Epithelial cell of esophagus (primary cell): ENCODE results near the gene NKX6-2.

Experiments used
- DNase-seq: peaks from one replicate; pipeline ENCODE4 v3.0.0; 2010; ENCODE audit warnings: low read depth
- H3K4me3 ChIP-seq: 2 replicates; pipeline ENCODE4 v1.5.1; 2011; ENCODE audit warnings: mild to moderate bottlenecking, low read length, control low read depth
- CTCF ChIP-seq: IDR thresholded peaks from 2 replicates; pipeline ENCODE4 v1.5.1; 2011; ENCODE audit warnings: low read depth, mild to moderate bottlenecking, low read length, control low read depth, inconsistent platforms; ENCODE audit not compliant: insufficient read depth; ENCODE audit errors: missing control alignments

NKX6-2 gene

DNA sequence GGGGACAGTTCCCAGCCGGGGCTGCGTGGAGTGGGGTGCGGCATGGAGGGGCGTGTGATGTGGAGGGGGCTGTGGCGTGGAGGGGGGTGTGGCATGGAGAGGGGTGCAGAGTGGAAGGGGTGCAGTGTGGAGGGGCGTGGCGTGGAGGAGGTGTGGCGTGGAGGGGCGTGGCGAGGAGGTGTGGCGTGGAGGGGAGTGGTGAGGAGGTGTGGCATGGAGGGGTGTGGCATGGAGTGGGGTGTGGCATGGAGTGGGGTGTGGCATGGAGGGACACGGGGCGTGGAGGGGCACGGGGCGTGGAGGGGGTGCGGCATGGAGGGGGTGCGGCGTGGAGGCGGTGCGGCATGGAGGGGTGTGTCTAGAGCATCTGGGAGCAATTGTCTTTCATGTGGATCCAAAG lies 33.6 kb downstream of the NKX6-2 start:
- TF ChIP-seq CTCF: no peak
- H3K4me3 ChIP-seq: no peak overlapping the region
- no peak for DNase-seq

GRCh38 chr10:132750936-132751335 lies 35.0 kb downstream of the NKX6-2 start:
- no peak for TF ChIP-seq CTCF
- DNase-seq: no peak
- H3K4me3 ChIP-seq: no peak overlapping the region

DNA sequence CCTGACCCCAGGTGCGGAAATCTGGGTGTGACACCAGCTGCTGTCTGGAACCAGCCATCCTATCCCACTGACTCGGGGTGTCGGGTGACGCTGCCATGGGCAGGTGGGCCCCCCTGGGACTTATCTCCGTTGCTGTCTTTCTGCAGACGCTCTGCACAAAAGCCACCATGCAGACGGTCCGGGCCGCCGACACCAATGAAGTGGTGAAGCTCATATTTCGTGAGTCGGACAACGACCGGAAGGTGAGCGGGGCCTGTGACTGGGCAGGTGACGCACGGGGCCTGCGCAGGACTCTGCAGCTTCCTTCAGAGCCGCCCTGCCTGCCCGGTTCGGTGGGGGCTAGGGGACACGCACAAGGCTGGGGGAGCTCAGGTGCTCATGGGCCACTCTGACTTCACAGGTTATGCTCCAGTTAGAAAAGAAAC lies 36.6 kb downstream of the NKX6-2 start:
- TF ChIP-seq CTCF: no peak
- no peak overlapping the region for H3K4me3 ChIP-seq

DNA sequence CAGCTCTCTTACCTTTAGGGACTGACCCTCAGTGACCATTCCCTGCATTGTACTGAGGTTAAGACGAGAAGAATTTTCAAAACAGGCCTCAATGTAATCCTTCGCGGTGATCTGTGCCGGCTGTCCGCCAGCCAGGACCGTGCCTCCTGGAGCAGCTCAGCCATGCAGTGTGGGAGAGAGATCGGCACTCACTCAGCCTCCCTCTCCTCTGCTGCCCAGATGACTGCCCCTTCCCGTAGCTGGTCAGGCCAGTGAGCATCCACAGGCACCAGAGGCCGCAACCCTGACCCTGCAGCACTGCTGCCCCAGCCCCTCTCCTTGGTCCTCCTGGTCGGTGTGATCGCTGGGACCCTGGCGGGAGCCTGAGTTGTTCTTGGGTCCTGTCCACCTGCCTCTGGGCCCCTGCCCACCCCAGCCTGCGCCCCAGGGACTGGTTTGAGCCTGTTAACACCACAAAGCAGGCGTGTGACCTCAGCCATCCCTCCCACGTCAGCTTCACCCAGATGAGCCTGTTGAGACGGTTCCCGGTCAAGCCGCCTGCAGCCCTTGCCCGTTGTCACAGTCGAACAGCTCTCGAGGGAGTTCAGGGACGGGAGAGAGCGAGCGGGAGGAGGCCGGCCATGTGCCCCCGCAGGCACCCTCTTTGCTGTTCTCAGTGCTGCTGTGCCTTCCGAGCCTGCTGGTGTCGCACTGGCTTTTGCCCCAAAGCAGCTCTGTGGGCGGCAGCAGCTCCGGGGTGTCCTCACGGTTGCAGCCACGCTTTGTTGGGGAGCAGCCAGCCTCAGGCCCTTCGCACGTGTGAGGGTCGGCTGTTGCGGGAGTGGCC lies 37.2 kb downstream of the NKX6-2 start:
- DNase-seq: no peak
- no peak for TF ChIP-seq CTCF
- H3K4me3 ChIP-seq: no peak overlapping the region

More for the DNA sequence above, 36.6 kb downstream of the NKX6-2 start:
- DNase-seq: no peak

DNA sequence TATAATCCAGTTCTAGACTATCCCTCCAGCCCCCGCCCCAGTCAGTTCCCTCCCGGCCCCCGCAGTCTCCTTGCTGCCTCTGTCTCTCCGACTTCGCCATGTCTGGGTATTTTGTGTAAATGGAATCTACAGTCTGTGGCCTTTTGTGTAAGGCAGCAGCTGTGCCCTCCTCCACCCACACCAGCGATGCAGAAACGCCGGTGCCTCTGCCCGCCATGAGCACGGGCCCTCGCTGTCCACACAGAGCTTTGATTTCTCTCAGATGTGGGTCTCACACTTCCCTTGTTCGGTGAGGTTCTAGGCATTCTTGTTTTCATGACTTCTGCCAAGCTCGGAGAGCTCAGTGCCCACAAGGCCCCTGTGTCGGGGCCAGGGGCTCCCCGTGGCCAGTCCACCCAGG lies 37.8 kb downstream of the NKX6-2 start:
- TF ChIP-seq CTCF: no peak

DNA sequence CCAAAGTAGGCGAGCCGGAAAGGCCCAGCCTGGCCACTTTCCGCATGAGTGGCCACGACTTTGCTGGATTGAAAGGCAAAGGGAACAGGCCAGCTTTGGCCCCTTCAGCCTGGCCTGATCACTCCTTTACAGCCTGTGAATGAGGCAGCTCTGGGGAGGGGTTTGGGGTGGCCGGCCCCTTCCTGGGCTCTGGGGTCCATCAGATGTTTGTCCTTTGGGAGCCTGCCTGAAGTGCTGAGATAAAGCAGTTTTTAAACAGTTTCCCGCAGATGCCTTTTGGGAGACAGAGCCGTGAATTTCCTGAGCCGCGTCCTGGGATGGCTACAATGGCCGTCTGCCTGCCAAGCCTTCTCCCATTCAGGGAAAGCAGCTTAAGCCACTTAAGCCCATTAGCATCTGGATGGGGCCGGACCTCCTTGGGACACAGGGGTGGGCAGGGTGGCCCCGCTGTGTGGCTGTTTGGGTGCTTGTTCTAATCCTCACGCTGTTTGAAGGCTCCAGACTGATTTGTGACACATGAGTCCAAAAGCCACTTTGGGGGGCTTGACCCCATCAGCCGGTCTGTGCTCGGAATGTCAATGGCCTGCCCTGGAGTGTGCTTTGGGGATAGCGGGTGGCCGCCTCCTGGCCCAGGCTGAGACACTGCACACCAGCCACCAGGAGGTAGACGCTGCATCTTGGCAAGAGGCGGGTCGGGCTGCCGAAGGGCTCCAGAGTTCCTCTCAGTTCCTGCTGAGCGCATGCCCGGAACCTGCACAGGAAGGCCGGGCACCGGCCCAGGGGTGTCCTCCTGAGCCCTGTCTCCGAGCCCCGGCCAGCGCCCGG lies 38.9 kb downstream of the NKX6-2 start:
- H3K4me3 ChIP-seq: no peak overlapping the region
- no peak for TF ChIP-seq CTCF
- DNase-seq: no peak

More for the DNA sequence above, 37.8 kb downstream of the NKX6-2 start:
- no peak for DNase-seq
- H3K4me3 ChIP-seq: no peak overlapping the region
